ENCODE results near the gene HECW1.
"Not testable (repeated sequence)": the region's sequence is repeated elsewhere in the genome, so short reads cannot be mapped to it uniquely, and the experiment has no call there.

The HECW1 gene

DNA sequence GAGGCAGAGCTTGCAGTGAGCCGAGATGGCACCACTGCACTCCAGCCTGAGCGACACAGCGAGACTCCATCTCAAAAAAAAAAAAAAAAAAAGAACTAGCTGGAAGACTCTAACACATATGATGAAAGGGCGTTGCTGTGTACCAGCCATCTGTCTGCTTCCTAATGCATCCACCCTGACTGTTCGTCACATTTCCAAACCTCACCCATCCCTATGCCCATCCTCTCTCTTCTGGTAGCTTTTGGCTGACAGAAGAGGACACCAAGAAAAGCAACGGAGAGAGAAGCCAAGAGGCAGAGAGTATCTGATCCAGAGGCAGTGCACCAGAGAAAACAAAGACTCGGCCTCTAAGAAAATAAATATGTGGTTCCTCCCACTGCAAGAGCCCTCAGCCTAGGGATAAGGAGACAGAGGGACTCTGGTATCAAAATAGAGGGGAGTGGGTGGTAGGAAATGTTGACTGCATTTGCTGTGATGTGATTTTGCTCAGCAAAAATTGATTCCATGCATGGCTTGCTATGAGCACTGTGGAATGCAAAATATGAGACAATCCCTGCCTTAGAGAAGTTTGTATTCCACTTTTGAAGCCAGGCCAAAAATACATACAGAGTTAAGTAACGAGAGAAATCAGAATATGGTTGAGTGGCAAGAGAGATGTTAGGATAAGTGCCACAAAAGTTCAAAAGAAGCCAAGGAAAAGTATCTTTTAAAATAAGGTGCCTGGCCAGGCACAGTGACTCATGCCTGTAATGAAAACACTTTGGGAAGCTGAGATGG lies 369.6 kb downstream of the HECW1 start:
- no peak for DNase-seq

DNA sequence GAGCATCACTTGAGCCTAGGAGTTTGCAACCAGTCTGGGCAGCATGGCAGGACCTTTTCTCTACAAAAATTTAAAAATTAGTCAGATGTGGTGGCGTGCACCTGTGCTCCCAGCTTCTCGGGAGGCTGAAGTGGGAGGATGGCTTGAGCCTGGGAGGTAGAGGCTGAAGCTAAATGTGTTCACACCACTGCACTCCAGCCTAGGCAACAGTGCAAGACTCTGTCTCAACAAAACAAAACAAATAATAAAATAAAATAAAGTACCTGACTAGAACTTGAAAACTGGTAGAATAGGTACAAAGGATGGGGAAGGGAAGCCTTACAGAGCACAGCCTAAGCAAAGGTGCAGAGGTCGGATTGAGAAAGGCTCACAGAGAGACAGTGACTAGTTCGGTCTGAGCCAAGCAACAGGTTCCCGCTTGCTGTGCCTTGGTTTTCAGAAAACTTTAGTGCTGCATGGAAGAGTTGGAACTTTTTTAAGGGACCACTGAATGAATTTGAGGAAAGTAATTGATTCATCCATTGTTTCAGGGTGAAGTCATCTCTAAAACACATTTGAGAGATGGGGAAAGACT lies 370.3 kb downstream of the HECW1 start:
- DNase-seq: no peak

DNA sequence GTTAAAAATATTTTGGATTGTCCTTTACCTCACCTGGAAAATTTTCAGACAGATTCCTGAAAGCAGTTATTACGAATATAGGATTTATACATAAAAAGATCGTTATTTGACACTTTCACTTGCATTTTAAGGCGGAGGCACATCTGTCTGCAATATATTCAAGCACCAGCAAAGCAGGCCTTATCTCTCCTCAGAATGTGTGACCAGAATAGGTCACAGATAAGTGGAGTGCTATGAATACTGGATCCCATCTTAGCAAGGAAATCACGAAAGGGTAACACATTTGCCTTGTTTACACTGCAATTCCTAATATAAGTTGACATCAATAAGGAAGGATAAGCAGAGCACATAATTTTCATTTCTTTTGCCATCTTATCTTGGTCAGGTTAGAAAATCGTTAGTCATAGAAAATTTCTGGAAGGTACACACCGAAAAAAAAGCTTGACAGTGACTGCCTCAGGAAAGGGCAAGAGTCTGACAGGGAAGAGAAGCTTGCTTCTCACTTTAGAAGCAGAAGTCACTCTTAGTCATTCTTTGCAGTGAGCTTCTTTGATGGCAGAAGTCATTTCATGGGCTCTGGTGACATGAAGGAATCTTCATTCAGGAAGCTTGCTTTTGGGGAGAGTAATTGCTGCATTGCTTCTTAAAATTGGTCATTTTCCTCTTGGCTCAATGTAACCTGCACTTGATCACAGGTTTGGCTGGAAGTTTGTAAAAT lies 372.4 kb downstream of the HECW1 start:
- DNase-seq: no peak

DNA sequence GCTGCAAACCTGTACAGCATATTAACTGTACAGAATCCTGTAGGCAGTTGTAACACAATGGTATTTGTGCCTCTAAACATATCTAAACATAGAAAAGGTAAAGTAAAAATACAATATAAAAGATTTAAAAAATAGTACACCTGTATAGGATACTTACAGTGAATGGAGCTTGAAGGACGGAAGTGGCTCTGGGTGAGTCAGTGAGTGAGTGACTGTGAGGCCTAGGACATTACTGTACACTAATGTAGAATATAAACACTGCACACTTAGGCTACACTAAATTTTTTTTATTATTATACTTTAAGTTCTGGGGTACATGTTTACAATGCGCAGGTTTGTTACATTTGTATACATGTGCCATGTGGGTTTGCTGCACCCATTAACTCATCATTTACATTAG lies 373.1 kb downstream of the HECW1 start:
- DNase-seq: no peak

DNA sequence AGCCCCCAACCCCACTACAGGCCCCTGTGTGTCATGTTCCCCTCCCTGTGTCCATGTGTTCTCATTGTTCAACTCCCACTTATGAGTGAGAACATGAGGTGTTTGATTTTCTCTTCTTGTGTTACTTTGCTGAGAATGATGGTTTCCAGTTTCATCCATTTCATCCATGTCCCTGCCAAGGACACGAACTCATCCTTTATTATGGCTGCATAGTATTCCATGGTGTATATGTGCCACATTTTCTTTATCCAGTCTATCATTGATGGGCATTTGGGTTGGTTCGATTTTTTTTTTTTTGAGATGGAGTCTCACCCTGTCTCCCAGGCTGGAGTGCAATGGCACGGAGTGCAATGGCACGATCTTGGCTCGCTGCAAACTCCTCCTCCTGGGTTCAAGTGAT lies 373.6 kb downstream of the HECW1 start:
- DNase-seq: not testable (repeated sequence)

- DNase-seq: no peak
Measured at GRCh38 chr7:43486634-43487033, 374.2 kb downstream of the HECW1 start.

DNA sequence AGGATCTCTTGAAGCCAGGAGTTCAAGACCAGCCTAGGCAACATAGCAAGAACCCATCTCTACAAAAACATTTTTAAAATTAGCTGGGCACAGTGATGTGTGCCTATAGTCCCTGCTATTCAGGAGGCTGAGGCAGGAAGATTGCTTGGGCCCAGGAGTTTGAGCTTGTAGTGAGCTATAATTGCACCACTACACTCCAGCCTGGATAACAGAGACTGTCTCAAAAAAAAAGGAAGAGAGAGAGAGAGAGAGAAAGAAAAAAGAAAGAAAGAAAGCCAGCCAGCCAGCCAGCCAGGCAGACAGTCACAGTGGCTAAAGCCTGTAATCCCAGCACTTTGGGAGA lies 375.3 kb downstream of the HECW1 start:
- DNase-seq: no peak

DNA sequence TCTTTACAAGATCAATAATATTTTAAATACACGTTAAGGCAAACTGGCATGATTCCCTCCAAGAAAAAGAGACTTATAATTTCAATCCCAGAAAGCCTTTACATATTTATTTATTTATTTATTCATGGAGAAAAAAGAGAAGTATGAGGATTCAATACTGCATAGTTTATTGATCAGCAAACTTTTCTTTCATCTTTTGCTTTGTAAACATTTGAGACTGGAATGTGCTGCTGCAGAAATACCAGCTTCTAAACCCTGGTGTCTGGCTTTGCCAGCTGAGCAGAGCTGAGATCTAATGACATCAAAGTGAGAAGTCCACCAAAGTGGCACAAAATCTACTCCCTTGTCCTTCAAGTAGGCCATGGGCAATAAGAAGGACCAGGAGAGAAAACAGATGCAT lies 376.8 kb downstream of the HECW1 start:
- no peak for DNase-seq

GRCh38 chr7:43490016-43490415 lies 377.6 kb downstream of the HECW1 start:
- DNase-seq: no peak

DNA sequence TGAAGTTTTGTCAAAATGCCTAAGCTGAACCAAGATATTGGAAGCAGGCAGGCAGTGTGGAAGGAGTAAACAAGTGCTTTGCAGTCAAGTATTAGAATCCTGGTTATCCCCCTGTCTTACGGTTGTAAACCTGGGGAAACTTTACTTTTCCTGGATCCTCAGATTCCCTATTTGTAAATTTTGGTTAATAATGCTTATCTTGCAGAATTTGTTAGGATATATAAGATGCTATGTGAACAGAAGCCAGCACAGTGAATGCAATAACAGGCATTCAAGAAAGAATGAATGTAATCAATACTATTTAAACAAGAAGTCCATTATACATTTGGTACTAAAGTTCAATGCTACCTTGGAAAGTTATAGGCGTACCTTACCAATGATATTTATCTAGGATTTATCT lies 378.7 kb downstream of the HECW1 start:
- DNase-seq: no peak

DNA sequence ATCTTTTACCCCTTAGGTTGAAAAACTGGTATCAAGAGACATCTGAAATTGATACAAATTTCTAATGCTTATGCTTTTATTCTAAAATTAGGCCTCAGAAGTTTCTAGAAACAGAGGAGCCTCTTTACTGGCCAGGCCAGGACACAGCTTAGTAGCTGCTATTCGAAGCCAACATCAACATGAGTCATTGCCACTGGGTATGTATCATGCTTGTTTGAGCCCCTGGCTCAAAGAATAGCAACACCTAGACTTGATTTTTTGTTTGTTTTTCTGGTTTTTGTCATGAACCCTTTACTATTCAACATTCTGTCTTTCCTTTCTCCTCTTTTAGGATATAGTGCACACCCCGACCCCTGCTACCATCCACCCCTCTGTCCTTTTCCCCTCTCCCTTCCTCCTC lies 379.5 kb downstream of the HECW1 start:
- no peak for DNase-seq

- DNase-seq: no peak
Measured at GRCh38 chr7:43492896-43493295, 380.4 kb downstream of the HECW1 start.

- DNase-seq: no peak
Measured at GRCh38 chr7:43495572-43495971, 383.1 kb downstream of the HECW1 start.

- DNase-seq: no peak
Measured at GRCh38 chr7:43496596-43496995, 384.1 kb downstream of the HECW1 start.

- no peak for DNase-seq
Measured at GRCh38 chr7:43501870-43502269, 389.4 kb downstream of the HECW1 start.

DNA sequence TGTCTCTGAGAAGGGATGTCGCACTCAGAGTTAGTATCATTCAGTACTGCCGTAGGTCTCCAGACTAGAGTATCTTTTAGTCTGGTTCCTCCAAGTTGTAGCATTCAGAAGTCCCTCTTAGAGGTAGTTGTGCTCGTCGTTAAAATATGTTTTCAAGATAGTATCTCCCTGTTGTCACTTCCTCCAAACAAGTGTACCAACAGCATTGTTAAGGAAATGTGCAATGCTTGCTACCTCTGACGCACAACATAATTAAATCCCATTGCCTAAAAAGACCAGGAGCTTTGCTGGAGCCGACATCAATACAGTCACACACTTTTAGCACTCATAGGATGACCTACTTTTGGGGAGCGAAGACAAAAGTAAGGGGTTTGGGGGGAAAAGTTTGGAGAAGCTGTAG lies 390.5 kb downstream of the HECW1 start:
- no peak for DNase-seq

GRCh38 chr7:43505412-43505811 lies 393.0 kb downstream of the HECW1 start:
- no peak for DNase-seq

DNA sequence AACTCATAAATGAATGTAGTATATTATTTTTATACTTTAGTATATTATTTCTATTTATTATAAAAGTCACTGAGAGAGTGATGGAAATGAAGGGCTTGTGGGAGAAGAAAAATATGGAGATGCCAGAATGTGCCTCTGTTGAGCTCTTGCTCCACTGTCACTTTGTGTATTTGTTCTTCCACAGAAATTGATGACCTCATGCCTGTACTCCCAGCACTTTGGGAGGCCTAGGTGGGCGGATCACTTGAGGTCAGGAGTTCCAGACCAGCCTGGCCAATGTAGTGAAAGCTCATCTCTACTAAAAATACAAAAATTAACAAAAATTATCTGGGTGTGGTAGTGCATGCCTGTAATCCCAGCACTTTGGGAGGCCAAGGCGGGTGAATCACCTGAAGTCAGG lies 394.0 kb downstream of the HECW1 start:
- no peak for DNase-seq

DNA sequence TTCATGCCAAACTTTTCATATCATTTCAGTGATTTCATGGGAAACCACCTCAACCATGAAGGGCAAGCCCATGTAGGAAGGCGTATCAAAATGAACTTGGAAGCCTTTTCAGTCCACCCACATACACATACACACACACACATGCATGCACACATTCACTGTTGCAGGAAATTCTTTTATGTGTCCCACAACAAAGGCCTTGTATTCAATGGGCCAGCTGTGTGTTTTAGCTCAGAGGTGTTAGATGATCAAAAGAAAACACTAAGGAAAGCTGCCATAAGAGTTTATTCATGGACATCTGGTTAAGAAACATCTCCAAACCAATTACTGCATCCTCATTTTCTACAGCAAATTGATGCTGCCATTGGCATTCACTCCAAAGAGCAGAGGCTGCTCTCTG lies 396.0 kb downstream of the HECW1 start:
- DNase-seq: no peak

- no peak for DNase-seq
Measured at GRCh38 chr7:43509906-43510305, 397.5 kb downstream of the HECW1 start.

DNA sequence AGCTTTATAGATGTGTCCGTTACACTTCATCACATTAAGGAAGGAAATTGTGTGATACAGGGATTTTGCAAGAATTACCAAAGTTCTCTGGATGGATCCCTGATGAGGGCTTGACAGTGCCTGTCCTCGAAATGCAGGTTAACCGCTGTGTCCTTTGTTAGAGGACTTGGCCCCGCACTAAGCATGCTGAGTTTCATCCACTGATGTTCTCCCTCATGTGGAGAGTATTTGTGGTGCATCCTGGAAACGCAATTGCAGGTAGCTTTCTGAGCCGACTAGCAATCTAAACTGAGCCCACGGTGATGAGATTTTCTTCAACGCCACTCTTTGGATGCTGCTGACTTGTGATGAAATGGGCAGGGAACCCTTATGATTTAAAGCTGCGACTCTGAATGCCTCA lies 398.6 kb downstream of the HECW1 start:
- DNase-seq: no peak

- no peak for DNase-seq
Measured at GRCh38 chr7:43511769-43512515, 399.5 kb downstream of the HECW1 start.

DNA sequence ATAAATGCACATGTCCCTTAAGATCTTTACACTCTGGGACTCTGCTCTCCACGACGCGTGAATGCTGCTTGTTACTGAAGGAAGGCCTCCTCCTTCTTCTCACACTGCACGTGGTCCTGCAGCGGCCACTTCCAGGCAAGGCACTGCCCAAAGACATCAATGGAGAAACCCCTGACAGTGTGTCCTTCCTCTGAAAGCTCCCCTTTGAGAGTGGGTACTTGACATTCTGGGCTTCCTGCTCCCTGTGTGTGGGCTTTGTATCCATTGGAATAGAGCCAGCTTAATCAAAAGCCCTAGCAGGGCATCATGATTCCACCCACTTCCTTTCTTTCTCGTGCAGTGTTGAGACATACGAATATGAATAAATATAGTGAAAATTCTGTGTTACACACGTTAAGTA lies 400.8 kb downstream of the HECW1 start:
- no peak for DNase-seq
